DOHH2 (cell line): Measurements from ENCODE around the gene SLC7A7.
"Not testable (repeated sequence)": the region's sequence is repeated elsewhere in the genome, so short reads cannot be mapped to it uniquely, and the experiment has no call there.

ENCODE experiments used
- CTCF ChIP-seq: fragments of 200-600 bp; sonication (generic); IDR thresholded peaks from one replicate; pipeline ENCODE4 v1.5.1; 2014; ENCODE audit warnings: antibody characterized with exemption, mild to moderate bottlenecking, low read depth, low read length; ENCODE audit not compliant: poor library complexity, severe bottlenecking
- EZH2phosphoT487 ChIP-seq: fragments of 200-600 bp; sonication (generic); IDR thresholded peaks from 2 replicates; pipeline ENCODE4 v1.6.1; 2017; ENCODE audit warnings: borderline replicate concordance, mild to moderate bottlenecking, antibody characterized with exemption, low read length, moderate library complexity, mixed read lengths

GRCh38 chr14:22793550-22793949 lies 21.7 kb downstream of the SLC7A7 start:
- not testable (repeated sequence) for TF ChIP-seq CTCF, EZH2phosphoT487
